GM20431 (cell line): ENCODE results near the gene ZNF608.

ENCODE experiments used
- in situ Hi-C: fragments of 300-500 bp; cut with MseI, MboI; formaldehyde crosslinking; loops from one replicate; pipeline ENCODE4 v1.15.0; 2020; ENCODE audit warnings: low sequenced_read_pairs; ENCODE audit not compliant: unreplicated experiment

Gene ZNF608

GRCh38 chr5:124745928-124746915 lies at the start of gene ZNF608:
TSS of gene ZNF608 (minus strand) at chr5:124746639. CDS start at chr5:124744989, 1,650 bp downstream.
- in situ Hi-C loops, result no loop called here

- in situ Hi-C loops, result no loop called here
These were observed 49.4 kb upstream of the ZNF608 start for GRCh38 chr5:124795829-124796228.

DNA sequence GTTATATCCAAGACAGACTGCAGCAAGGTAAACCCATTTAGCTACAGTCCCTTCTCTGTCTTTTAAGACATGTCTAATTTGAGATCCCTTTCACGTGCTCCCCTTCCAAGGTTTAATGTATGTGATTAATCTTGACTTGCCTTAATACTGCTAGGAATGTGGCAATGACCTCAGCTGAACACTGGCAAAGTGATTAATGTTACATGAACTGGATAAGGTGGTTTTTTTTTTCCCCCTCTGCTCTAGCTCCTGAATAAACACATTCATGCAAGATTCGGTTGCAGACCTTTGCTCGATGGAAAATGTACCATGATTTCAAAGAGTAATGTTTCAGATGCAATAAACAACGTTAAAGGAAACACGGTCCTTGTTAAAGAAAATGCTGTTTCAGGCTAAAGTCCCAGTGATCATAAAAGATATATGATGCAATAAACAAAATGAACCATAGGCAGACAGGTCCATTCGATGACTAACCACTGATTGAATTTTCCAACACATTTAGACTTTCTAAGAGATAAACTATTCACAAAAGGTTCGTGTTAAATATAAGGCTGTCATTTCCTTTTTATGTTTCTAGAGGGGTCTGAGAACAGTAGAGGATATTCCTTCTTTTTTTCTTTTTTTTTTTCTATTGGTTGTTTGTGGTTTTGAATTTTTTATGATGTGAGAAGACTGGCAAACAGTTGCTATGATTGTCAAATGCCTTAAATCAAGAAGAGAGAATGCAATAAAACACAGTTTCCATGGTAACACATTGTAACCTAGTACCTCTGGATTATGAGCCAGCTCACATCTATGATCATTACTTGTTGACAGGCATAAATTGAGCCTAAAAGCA lies 44.7 kb upstream of the ZNF608 start:
- in situ Hi-C loops, result no loop called here

DNA sequence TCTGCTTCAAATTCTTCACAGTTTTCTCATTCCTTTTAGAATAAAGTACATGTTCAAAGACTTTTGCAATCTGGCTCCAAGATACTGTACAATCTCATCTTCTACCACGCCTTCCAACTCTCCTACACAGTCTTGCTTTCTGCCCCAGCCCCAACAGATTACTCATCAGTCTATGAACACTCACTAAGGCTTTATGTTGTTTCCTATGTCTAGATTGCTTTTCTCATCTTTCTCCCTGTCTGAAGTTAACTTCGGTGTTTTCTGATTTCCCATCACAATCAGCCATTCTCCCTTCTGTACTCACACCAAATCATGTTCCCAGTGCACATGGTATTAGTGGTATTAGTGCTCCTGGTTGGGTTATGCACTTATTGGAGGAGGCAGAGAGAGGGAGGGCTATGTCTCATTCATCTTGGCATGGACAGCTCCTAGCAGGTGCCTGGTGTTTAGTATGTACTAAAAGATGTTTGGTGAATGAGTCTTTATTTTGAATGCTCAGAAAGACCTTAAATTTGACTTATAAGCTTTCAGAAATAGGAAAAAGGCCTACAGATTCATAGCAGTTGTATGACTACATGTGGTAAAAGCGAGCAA lies 44.0 kb upstream of the ZNF608 start:
- in situ Hi-C loops, result no loop called here

DNA sequence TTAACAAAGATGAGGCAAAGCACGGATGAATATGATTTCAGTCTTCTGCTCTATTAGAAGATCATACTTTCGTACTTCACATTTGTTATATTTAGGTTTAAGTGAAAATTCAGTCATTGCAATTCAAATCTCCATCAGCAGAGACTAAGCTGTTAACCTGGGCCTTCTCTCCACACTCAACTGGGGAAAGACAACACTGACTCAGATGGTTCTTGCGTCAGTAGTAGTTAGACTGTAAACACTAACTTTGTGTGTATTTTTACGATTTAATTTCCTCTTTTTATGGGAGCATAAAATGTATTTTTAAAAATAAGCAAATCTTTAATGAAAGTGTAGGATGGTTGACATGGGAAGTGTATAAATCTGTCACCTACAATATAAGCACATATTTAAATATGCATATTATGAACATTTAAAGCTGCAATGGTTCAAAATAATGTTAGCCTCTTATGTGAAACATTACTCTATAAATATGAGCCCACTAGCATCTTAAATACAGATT lies 42.7 kb upstream of the ZNF608 start:
- in situ Hi-C loops, result no loop called here

DNA sequence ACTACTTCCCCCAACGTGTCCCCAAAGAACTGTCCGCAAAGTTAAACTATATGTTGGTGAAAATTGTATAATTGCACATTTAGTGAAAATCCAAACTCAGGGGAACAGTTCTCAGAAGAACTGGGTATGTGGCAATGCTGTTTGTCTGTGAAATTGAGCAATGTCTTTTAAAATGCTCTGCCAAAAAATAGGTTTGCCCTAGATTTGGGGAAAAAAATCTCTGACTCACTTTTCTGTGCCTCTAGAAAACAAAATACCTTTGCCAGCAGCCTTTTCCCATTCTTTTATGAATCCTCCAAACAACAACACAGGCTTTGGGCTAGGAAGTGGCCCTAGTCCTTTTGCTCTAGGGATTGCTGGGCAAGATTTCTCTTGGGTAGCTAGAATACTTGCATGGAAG lies 37.4 kb upstream of the ZNF608 start:
- in situ Hi-C loops, result no loop called here

- in situ Hi-C loops, result no loop called here
These were observed 36.8 kb upstream of the ZNF608 start for GRCh38 chr5:124783285-124783684.

- in situ Hi-C loops, result no loop called here
These were observed 35.8 kb upstream of the ZNF608 start for GRCh38 chr5:124782262-124782661.

DNA sequence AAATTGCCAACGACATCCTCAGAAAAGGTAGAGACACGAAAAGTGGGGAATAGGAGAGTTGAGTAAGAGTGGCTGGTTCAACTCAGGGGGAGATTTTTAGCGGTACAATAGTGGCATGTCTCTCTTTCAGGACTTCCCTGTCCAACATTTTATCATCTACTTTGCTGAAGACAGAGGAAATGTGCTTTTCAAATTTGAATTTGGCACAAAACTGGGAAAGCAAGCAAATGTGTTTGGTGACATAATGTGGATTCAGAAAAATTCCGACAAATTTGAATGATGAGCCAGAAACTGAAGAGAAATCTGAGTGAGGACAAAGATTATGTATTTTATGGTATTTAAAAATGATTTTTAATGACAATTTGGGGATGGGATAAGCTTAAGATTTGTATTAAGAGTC lies 33.6 kb upstream of the ZNF608 start:
- in situ Hi-C loops, result no loop called here

- in situ Hi-C loops, result no loop called here
These were observed 27.2 kb upstream of the ZNF608 start for GRCh38 chr5:124773315-124774311.

- in situ Hi-C loops, result no loop called here
These were observed 26.2 kb upstream of the ZNF608 start for GRCh38 chr5:124772457-124773200.

- in situ Hi-C loops, result no loop called here
These were observed 25.3 kb upstream of the ZNF608 start for GRCh38 chr5:124771761-124772160.

- in situ Hi-C loops, result no loop called here
These were observed 18.7 kb upstream of the ZNF608 start for GRCh38 chr5:124764992-124765611.

- in situ Hi-C loops, result no loop called here
These were observed 18.1 kb upstream of the ZNF608 start for GRCh38 chr5:124764585-124764984.

- in situ Hi-C loops, result no loop called here
These were observed 14.6 kb upstream of the ZNF608 start for GRCh38 chr5:124761010-124761409.

DNA sequence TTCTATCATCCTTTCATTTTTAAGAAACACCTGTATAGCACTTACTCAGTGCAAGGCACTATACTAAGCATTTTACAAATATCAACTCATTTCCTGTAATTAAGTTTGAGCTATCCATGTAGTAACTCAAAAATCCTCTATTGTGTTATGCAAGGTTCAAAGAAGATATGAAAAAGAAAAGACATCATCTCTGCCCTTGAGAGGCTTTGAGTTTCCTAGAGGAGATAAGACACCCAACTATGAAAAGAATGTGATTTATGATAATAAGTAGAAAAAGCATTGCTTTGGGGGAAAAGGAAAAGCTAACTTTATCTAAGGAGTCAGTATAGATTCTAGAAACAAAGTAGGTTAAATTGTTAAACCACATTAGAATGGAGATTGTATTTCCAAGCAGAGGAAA lies 14.2 kb upstream of the ZNF608 start:
- in situ Hi-C loops, result no loop called here

DNA sequence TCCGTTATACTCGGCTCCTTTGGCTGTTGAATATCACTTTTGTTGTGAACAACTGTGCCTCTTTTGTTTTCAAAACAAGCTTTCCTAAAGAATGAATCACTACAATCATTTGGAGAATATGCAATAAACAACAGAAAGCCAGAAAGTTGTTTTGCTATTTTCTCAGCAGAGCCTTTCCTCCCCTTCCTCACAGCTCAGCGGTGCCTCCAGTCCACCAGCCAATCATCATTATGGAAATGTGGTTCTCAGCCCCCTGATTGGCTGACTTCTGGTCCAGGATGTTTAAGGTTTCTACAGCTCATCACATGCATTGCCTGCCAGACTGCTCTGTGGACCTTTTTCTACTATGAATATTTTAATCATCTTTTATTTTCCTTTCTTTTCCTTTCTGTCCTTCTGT lies 9.1 kb upstream of the ZNF608 start:
- in situ Hi-C loops, result no loop called here

DNA sequence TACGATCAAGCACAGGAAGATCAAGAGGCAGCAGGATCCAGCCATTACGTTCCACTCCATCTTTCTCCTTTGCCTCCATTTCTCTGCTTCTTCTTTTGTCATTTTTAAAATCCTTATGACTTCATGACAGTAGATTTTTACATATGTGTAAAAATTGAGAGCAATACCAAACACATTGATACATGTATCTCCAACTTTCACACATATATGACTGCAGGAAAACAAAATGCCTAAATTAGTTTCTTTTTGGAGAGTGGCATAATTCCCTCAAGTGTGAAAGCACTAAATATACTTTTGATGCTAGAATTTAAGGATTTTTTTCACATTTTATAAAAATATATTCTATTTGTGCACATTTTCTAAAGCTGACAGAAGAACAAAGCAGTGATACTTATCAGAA lies 8.6 kb upstream of the ZNF608 start:
- in situ Hi-C loops, result no loop called here
